Thymus (tissue), 11 donors: ENCODE data around the gene DNAJC7. TPM values are rescaled to one million over a fixed set of nuclear protein-coding genes. Genes with fewer than 3 reads are reported as not detected.

Experiments used
- DNase-seq, 9 donors: peaks; one replicate each; pipeline ENCODE4 v3.0.0-alpha.2; 2013; ENCODE audit warnings: low spot score in 9 of 9, low read depth in 6 of 9, missing footprints in 1 of 9
- H3K27ac ChIP-seq, 2 donors: one replicate each; pipeline ENCODE4 v1.5.1; 2013; ENCODE audit warnings: control low read depth in 1 of 2, low read depth in 1 of 2, low read length in 1 of 2, mild to moderate bottlenecking in 1 of 2, moderate library complexity in 1 of 2
- H3K27me3 ChIP-seq, 2 donors: one replicate each; pipeline ENCODE4 v1.5.1; 2013; ENCODE audit warnings: low read length in 1 of 2; ENCODE audit not compliant: control insufficient read depth in 2 of 2, insufficient read depth in 1 of 2
- H3K36me3 ChIP-seq, 2 donors: one replicate each; pipeline ENCODE4 v1.5.1; 2013; ENCODE audit warnings: low read length in 1 of 2, mild to moderate bottlenecking in 1 of 2, moderate library complexity in 1 of 2; ENCODE audit not compliant: control insufficient read depth in 2 of 2, insufficient read depth in 2 of 2
- H3K4me1 ChIP-seq, 2 donors: one replicate each; pipeline ENCODE4 v1.5.1; 2013; ENCODE audit warnings: low read length in 2 of 2; ENCODE audit not compliant: control insufficient read depth in 2 of 2, insufficient read depth in 2 of 2
- H3K4me3 ChIP-seq, 2 donors: one replicate each; pipeline ENCODE4 v1.5.1; 2013; ENCODE audit warnings: low read length in 2 of 2, control low read depth in 1 of 2, mild to moderate bottlenecking in 1 of 2
- H3K9me3 ChIP-seq, 2 donors: one replicate each; pipeline ENCODE4 v1.5.1; 2013; ENCODE audit warnings: low read length in 1 of 2, mild to moderate bottlenecking in 1 of 2; ENCODE audit not compliant: control insufficient read depth in 2 of 2, insufficient read depth in 1 of 2
- WGBS: extraction: QIAGEN DNeasy Blood & Tissue Kit; methylation state at CpG from one replicate; pipeline ENCODE4 v1.1.7; 2013; 5-methylcytosine and 5-hydroxymethylcytosine counted together
- polyA plus RNA-seq: library from polyadenylated mRNA; stranded (reverse); fragments of 200-250 nt; gene quantifications from one replicate; pipeline ENCODE4 v1.2.3, GENCODE V29; 2013
- total RNA-seq: library from RNA; stranded (reverse); fragments of 120-200 nt; gene quantifications from one replicate; pipeline ENCODE4 v1.2.4, GENCODE V29; 2013
- donor health status: healthy.

Gene DNAJC7
- total and polyA plus RNA-seq, 2 donors = 95.7 to 99.1 TPM

DNA sequence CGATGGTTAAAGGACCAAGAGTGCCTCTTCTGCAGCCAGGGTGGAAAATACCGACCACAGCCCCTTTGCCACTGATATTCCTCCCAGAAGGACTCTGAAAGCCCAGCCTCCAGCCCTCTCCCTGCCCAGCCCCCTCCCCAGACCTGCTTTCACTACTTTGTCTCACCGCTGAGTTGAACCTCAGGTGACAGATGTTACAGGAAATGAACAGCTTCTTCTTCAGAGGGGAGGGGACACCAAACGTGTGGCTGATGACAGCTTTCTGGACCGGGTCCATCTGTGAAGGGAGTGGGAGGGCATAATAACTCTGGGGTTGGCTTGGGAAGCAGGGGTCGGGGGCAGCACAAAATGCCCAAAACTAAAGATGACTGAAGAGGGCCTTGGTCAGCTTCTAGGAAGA is 16.8 kb upstream of the DNAJC7 start:
- WGBS = 26% methylated on average over 6 of the region's 6 CpGs
- Histone ChIP-seq H3K4me1 (peaks cover 5 to 9% of the 10 kb centered on the region in 2 donors), H3K4me3 (no peak overlapping the region), H3K9me3 (no peaks in the 10 kb centered on the region), H3K27ac (no peak overlapping the region), H3K36me3 (no peaks in the 10 kb centered on the region), H3K27me3 (no peaks in the 10 kb centered on the region)
- peak in 1 of 9 donors; percentile 59 for DNase-seq

DNA sequence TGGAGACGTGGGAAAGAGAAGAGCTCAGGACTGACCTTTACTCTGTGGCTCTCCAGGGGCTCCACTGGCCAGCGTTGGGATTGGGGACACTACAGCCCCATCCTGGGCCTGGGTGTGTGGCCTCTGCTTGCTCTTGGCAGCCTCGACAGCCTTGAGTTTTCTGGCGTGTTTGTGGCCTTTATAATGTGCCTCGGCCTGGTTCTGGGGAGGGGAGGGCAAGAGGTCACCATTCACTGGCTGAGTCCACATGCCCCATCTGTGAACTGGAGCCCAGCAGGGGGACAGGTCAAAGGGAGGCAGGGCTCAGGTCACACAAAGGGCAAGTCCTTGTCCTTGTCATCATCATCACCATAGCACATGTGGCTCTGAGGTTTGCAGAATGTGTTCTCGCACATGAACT is 14.3 kb upstream of the DNAJC7 start:
- DNase-seq = no peak
- Histone ChIP-seq H3K36me3 (no peaks in the 10 kb centered on the region), H3K27me3 (no peaks in the 10 kb centered on the region), H3K27ac (no peak overlapping the region), H3K4me1 (peaks cover 9 to 21% of the 10 kb centered on the region in 2 donors), H3K9me3 (no peaks in the 10 kb centered on the region), H3K4me3 (no peak overlapping the region)
- 98% methylated on average over 6 of the region's 6 CpGs for WGBS

DNA sequence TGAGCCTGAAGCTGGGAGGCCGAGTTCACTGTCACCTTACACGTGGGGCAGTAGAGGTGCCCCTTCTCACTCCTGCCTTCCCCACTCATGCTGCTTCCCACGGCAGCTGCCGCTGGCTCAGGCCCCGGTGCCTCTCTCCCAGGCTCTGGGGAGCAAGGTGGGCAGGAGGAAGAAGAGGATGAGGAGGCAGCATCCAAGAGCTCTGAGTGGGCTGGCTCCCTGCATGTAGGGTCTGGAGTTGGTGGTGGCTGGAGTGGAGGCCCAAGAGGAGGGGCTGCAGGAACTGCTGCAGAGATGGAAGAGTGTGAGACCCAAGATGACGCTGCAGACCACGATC is 11.5 kb upstream of the DNAJC7 start:
- peaks cover 5 to 26% of the 10 kb centered on the region in 2 donors for H3K4me1 ChIP-seq
- DNase-seq = no peak
- no peak overlapping the region for H3K4me3 ChIP-seq
- H3K36me3 ChIP-seq = peaks cover 5 to 16% of the 10 kb centered on the region in 2 donors
- 97% methylated on average over 7 of the region's 7 CpGs for WGBS
- no peak overlapping the region for H3K27ac ChIP-seq
- H3K27me3 ChIP-seq = no peaks in the 10 kb centered on the region
- peaks cover 0 to 3% of the 10 kb centered on the region in 2 donors for H3K9me3 ChIP-seq

DNA sequence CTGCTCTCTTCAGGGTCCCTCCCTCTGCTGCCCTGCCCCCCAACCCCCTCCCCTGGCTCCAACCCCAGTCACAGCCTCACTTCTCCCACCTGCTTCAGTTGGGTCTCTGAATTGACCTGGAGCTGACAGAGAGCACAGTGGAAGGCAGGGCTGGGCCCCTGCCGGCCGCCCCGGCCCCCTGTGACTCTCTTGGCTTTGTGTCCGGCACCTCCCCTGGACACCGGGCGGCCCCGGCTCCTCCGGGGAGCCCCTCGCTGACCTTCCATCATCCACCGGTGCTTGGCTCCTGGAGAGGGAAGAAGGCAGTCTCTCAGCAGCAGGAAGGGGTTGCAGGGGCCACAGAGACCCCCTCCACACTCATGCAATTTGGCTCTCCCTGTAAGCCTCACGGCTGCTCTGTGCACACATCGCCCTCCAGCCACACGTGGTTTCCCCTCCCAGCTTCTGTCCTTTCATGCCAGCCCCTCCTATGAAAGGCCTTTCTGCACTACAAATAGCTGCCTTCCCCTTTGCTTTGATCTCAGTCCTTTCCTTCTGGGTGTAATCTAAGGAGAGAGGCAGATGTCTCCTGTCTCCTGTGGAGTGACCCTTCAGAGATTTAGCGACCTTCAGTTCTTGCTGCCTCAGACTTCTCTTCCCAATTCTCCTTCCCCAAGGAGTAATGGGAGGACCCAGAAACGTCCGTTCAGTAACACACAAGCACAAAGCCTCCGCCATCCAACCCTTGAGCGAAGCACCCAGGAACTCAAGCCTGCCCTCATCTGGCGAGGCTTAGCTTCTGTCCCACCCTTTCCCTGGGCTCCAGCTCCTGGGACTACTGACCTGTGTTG is 10.9 kb upstream of the DNAJC7 start:
- no peak for DNase-seq
- Histone ChIP-seq H3K36me3 (peaks cover 11 to 22% of the 10 kb centered on the region in 2 donors), H3K9me3 (peaks cover 0 to 3% of the 10 kb centered on the region in 2 donors), H3K27me3 (no peaks in the 10 kb centered on the region), H3K4me3 (no peak overlapping the region), H3K27ac (no peak overlapping the region), H3K4me1 (peaks cover 5 to 26% of the 10 kb centered on the region in 2 donors)
- WGBS = 83% methylated on average over 19 of the region's 19 CpGs

DNA sequence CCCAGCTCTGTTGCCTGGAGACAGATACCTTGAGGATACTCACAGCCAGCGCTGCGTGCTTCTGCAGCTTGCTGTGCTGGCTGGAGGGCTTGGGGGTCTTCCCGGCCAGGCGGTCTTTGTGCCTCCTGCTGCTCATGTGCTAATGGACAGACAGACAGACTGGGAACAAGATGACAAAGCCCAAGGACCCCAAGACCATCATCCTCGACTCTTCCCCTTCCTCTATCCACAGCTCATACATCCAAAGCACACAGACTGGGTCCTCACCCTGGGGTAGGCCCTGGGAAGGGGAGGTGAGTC is 10.3 kb upstream of the DNAJC7 start:
- no peak for DNase-seq
- Histone ChIP-seq H3K36me3 (peaks cover 18 to 27% of the 10 kb centered on the region in 2 donors), H3K27me3 (no peaks in the 10 kb centered on the region), H3K27ac (no peak overlapping the region), H3K4me1 (peaks cover 5 to 26% of the 10 kb centered on the region in 2 donors), H3K4me3 (no peak overlapping the region), H3K9me3 (peaks cover 0 to 3% of the 10 kb centered on the region in 2 donors)
- WGBS = 90% methylated on average over 5 of the region's 5 CpGs

DNA sequence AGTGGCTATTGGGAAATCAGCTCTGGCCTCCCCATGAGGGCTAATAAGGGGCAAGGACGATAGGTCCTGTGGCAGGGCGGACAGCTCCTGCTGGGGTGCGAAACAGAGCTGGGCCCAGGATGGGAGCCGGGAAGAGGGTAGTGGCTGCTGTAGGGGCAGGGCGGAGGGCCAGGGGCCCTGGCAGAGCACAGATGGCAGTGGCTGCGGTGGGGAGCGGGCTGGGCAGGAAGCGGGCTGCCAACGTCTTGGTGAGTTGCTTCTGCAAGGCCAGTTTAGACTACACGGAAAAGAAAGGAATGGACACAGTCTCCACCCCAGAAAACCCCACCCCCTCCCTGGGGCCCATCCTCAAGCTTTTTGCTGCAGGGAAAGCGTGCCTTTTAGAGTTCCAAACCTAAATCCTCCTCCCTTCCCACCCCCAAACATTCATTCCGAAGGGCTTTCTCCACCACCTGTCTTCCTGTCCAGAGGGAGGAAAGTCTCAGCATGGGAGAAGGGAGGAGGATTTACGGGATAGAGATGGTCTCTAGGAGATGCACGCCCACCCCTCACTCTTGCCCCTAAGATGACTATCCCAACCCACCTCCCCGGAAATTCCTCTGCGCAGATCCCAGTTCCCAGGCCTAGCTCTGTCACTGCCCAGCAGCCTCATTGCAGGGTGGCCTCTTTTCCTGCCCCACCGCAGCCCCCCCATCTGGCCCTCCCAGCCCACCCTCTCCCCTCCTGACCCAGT is 9.8 kb upstream of the DNAJC7 start:
- Histone ChIP-seq H3K27ac (no peak overlapping the region), H3K27me3 (no peaks in the 10 kb centered on the region), H3K9me3 (peaks cover 0 to 3% of the 10 kb centered on the region in 2 donors), H3K4me1 (peaks cover 5 to 26% of the 10 kb centered on the region in 2 donors), H3K4me3 (no peak overlapping the region), H3K36me3 (peaks cover 23 to 32% of the 10 kb centered on the region in 2 donors)
- DNase-seq = no peak
- 55% methylated on average over 17 of the region's 17 CpGs for WGBS

DNA sequence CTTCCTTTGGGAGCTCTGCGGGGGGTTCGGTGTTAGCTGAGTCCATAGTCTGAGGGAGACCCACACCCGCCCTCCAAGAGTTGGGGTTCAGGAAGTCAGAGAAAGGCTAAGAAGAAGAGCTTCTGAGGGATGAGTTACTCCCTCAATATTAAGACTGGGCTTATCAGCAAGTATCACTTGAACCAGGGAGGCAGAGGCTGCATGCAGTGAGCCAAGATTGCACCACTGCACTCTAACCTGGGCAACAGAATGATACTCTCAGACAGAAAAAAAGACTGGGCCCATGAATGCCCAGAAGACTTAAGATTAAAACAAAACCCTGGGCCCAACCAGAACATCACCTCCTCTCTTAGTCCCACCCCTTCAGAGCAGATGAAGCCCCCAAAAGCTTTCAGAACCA is 8.7 kb upstream of the DNAJC7 start:
- H3K27ac ChIP-seq = no peak overlapping the region
- peaks cover 0 to 3% of the 10 kb centered on the region in 2 donors for H3K9me3 ChIP-seq
- DNase-seq = no peak
- peaks cover 10 to 28% of the 10 kb centered on the region in 2 donors for H3K4me1 ChIP-seq
- 96% methylated on average over 3 of the region's 3 CpGs for WGBS
- no peak overlapping the region for H3K4me3 ChIP-seq
- H3K27me3 ChIP-seq = no peaks in the 10 kb centered on the region
- peaks cover 23 to 32% of the 10 kb centered on the region in 2 donors for H3K36me3 ChIP-seq

DNA sequence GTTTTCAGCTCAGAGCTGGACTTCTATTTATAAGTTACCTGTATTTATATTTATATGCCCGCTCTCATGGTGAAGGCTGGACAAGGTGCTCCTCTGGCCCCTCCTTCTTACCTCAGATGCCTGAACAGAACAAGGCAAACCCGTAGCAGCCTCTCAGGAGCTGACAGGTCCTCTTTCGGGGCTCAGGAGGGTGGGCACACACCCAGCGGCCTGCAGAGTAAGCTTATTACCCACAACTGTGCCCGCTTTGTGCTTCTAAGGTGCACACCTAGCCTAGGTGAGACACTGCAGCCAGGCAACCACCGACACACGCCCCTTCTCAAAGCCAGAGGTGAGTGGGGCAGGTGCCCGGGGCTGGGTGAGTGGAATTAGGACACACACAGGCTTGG is 7.9 kb upstream of the DNAJC7 start:
- H3K27me3 ChIP-seq = no peaks in the 10 kb centered on the region
- no peak overlapping the region for H3K27ac ChIP-seq
- peaks cover 0 to 3% of the 10 kb centered on the region in 2 donors for H3K9me3 ChIP-seq
- H3K4me1 ChIP-seq = peaks cover 12 to 33% of the 10 kb centered on the region in 2 donors
- 77% methylated on average over 8 of the region's 8 CpGs for WGBS
- no peak overlapping the region for H3K4me3 ChIP-seq
- peaks cover 23 to 32% of the 10 kb centered on the region in 2 donors for H3K36me3 ChIP-seq
- no peak for DNase-seq
